Breast epithelium (tissue), 4 donors: Measurements from ENCODE around the gene GALNT2. TPM values are rescaled to one million over a fixed set of nuclear protein-coding genes. Genes with fewer than 3 reads are reported as not detected.

ENCODE experiments used
- DNase-seq, 2 donors: peaks; one replicate each; pipeline ENCODE4 v3.0.0-alpha.2; 2019; ENCODE audit warnings: low spot score in 2 of 2
- H3K27ac ChIP-seq, 2 donors: fragments of 200-600 bp; sonication (generic) in 1 of 2; one replicate each; pipeline ENCODE4 v1.5.1; 2016 to 2019; ENCODE audit warnings: mild to moderate bottlenecking in 1 of 2
- H3K27me3 ChIP-seq, 2 donors: fragments of 200-600 bp; sonication (generic) in 1 of 2; one replicate each; pipeline versions ENCODE4 v1.5.1 to v1.6.0; 2017 to 2019; ENCODE audit warnings: control low read depth in 1 of 2, mild to moderate bottlenecking in 1 of 2
- H3K36me3 ChIP-seq: fragments of 200-600 bp; one replicate; pipeline ENCODE4 v1.5.1; 2019
- H3K4me1 ChIP-seq, 2 donors: fragments of 200-600 bp; sonication (generic); one replicate each; pipeline ENCODE4 v1.5.1; 2016 to 2019; ENCODE audit warnings: control low read depth in 1 of 2
- H3K4me3 ChIP-seq, 3 donors: fragments of 200-600 bp; sonication (generic); 1 replicate in 2 of 3; 2 replicates in 1 of 3; pipeline ENCODE4 v1.5.1; 2016 to 2019; ENCODE audit warnings: mild to moderate bottlenecking in 3 of 3, moderate library complexity in 2 of 3
- H3K9me3 ChIP-seq, 2 donors: fragments of 200-600 bp; sonication (generic) in 1 of 2; one replicate each; pipeline ENCODE4 v1.5.1; 2016 to 2019; ENCODE audit warnings: control low read depth in 1 of 2
- POLR2A ChIP-seq: fragments of 450-650 bp; IDR thresholded peaks from one replicate; pipeline ENCODE4 v1.6.1; 2016; ENCODE audit warnings: antibody characterized with exemption, mild to moderate bottlenecking, moderate library complexity
- POLR2AphosphoS5 ChIP-seq, 3 donors: sonication (generic); formaldehyde crosslinking; IDR thresholded peaks; one replicate each; pipeline ENCODE4 v1.6.1; 2017; ENCODE audit warnings: antibody characterized with exemption in 3 of 3
- intact Hi-C: fragments of 100-400 bp; cut with DNase I; formaldehyde crosslinking; loops from one replicate; pipeline ENCODE4 v1.15.1; 2023; ENCODE audit warnings: low total_unique reads
- total RNA-seq, 3 donors: library from RNA; depleted of rRNA; stranded (reverse); fragments of >200 nt; gene quantifications; one replicate each; pipeline ENCODE4 v1.1.0, GENCODE V29; 2016
- TF ChIP-seq, protein P1 (sequence below), 3 donors: fragments of 450-650 bp; IDR thresholded peaks; one replicate each; pipeline ENCODE4 v1.5.1; 2016 to 2017; ENCODE audit warnings: antibody characterized with exemption in 3 of 3, mild to moderate bottlenecking in 3 of 3, moderate library complexity in 3 of 3

The GALNT2 gene
- total RNA-seq, 3 donors from 2014 or later = 27.4 to 53.0 (median 42.6) TPM

DNA sequence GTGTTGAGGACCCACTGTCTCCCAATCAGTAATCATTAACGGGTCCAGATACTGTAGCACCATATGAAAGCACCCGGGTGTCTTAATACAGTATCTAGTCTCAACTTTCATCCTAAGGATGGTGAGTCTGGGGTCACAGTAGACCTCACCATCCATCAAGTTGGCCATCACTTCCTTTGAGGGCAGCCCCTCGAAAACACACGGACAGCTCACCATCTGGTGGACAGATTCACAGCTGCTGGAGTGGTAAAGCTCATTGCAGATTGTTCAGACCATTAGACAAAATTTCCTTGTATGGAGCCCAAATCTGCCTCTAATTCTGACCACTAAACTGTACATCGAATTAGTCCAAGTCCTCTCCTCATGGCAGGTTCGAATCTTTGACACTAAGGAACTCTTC is 236.0 kb downstream of the GALNT2 start:
- DNase-seq = no peak
- H3K4me1 ChIP-seq = peaks cover 0 to 3% of the 10 kb centered on the region in 2 donors
- H3K36me3 ChIP-seq = no peaks in the 10 kb centered on the region
- no peak overlapping the region for H3K4me3 ChIP-seq
- no peaks in the 10 kb centered on the region for H3K27me3 ChIP-seq
- TF ChIP-seq, protein P1, sequence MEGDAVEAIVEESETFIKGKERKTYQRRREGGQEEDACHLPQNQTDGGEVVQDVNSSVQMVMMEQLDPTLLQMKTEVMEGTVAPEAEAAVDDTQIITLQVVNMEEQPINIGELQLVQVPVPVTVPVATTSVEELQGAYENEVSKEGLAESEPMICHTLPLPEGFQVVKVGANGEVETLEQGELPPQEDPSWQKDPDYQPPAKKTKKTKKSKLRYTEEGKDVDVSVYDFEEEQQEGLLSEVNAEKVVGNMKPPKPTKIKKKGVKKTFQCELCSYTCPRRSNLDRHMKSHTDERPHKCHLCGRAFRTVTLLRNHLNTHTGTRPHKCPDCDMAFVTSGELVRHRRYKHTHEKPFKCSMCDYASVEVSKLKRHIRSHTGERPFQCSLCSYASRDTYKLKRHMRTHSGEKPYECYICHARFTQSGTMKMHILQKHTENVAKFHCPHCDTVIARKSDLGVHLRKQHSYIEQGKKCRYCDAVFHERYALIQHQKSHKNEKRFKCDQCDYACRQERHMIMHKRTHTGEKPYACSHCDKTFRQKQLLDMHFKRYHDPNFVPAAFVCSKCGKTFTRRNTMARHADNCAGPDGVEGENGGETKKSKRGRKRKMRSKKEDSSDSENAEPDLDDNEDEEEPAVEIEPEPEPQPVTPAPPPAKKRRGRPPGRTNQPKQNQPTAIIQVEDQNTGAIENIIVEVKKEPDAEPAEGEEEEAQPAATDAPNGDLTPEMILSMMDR (IDR thresholded peaks at IDR 0.05) = no peak
- TF ChIP-seq POLR2AphosphoS5 (IDR thresholded peaks at IDR 0.05) (no peak), POLR2A (no peak)
- no peak overlapping the region for H3K27ac ChIP-seq
- H3K9me3 ChIP-seq = no peaks in the 10 kb centered on the region
- intact Hi-C loops = no loop called here

DNA sequence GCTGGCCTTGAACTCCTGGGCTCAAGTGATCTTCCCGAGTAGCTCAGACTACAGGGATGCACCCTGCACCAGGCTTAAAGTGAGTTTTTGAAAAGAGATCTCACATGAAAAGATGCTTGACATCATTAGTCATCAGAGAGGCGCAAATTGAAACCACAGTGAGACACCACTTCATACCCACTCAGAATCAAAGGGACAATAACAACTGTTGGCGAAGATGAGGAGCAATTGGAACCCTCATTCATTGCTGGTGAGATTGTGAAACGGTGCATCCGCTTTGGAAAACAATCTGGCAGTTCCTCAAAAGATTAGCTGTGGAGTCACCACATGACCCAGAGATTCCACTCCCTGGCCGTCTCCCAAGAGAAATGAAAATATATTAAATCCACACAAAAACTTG is 236.8 kb downstream of the GALNT2 start:
- Histone ChIP-seq H3K36me3 (no peaks in the 10 kb centered on the region), H3K4me3 (no peak overlapping the region), H3K27ac (no peak overlapping the region), H3K4me1 (peaks cover 0 to 4% of the 10 kb centered on the region in 2 donors), H3K27me3 (no peaks in the 10 kb centered on the region), H3K9me3 (no peaks in the 10 kb centered on the region)
- TF ChIP-seq, protein P1 (IDR thresholded peaks at IDR 0.05) = no peak
- TF ChIP-seq POLR2A (no peak), POLR2AphosphoS5 (IDR thresholded peaks at IDR 0.05) (no peak)
- intact Hi-C loops = no loop called here
- no peak for DNase-seq

GRCh38 chr1:230306169-230306568 is 239.1 kb downstream of the GALNT2 start:
- intact Hi-C loops = no loop called here
- Histone ChIP-seq H3K9me3 (no peaks in the 10 kb centered on the region), H3K27me3 (no peaks in the 10 kb centered on the region), H3K4me1 (peaks cover 0 to 4% of the 10 kb centered on the region in 2 donors), H3K27ac (no peak overlapping the region), H3K36me3 (no peaks in the 10 kb centered on the region), H3K4me3 (no peak overlapping the region)
- TF ChIP-seq POLR2A (no peak), POLR2AphosphoS5 (IDR thresholded peaks at IDR 0.05) (no peak)
- TF ChIP-seq, protein P1 (IDR thresholded peaks at IDR 0.05) = no peak
- DNase-seq = no peak

DNA sequence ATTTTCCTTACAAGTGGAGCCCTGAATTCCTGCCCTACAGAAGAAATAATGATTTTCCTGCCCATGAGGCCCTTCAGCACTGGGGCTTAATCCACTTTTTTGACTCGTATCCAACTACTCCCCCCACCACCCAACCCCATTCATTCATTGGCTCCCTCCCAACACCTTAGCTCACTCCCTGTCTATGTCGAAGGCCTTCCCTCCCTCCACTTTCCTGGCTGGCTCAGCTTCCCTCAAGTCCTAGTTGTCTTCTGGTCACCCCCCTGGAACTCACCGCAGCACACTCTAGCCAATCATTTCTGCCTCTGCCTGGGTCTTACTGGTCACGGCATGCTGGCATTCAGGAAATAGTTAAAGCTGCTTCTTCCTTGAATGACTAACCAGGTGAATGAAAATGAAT is 240.2 kb downstream of the GALNT2 start:
- H3K4me1 ChIP-seq = peaks cover 0 to 4% of the 10 kb centered on the region in 2 donors
- H3K9me3 ChIP-seq = no peaks in the 10 kb centered on the region
- DNase-seq = no peak
- H3K4me3 ChIP-seq = no peak overlapping the region
- no peaks in the 10 kb centered on the region for H3K27me3 ChIP-seq
- intact Hi-C loops = no loop called here
- no peak overlapping the region for H3K27ac ChIP-seq
- H3K36me3 ChIP-seq = no peaks in the 10 kb centered on the region
- TF ChIP-seq POLR2A (no peak), POLR2AphosphoS5 (IDR thresholded peaks at IDR 0.05) (no peak)
- TF ChIP-seq, protein P1 (IDR thresholded peaks at IDR 0.05) = no peak

GRCh38 chr1:230308039-230308438 is 241.0 kb downstream of the GALNT2 start:
- TF ChIP-seq POLR2A = no peak
- peak in 1 of 3 donors; percentile 31 for TF ChIP-seq POLR2AphosphoS5 (IDR thresholded peaks at IDR 0.05)
- Histone ChIP-seq H3K36me3 (no peaks in the 10 kb centered on the region), H3K9me3 (no peaks in the 10 kb centered on the region), H3K4me1 (peaks cover 0 to 4% of the 10 kb centered on the region in 2 donors), H3K27me3 (no peaks in the 10 kb centered on the region), H3K4me3 (no peak overlapping the region), H3K27ac (no peak overlapping the region)
- intact Hi-C loops = no loop called here
- peak; percentile 85 to 94 for DNase-seq

GRCh38 chr1:230308821-230309220 is 241.8 kb downstream of the GALNT2 start:
- H3K4me3 ChIP-seq = no peak overlapping the region
- intact Hi-C loops = no loop called here
- H3K27ac ChIP-seq = no peak overlapping the region
- peaks cover 0 to 4% of the 10 kb centered on the region in 2 donors for H3K4me1 ChIP-seq
- H3K36me3 ChIP-seq = no peaks in the 10 kb centered on the region
- H3K9me3 ChIP-seq = no peaks in the 10 kb centered on the region
- no peak for DNase-seq
- TF ChIP-seq POLR2A = no peak
- TF ChIP-seq, protein P1 (IDR thresholded peaks at IDR 0.05) = no peak
- TF ChIP-seq POLR2AphosphoS5 (IDR thresholded peaks at IDR 0.05) = no peak
- H3K27me3 ChIP-seq = no peaks in the 10 kb centered on the region
